Vagina (tissue), 2 donors: Measurements from ENCODE around the gene RAP1A.

ENCODE experiments used
- POLR2A ChIP-seq, 2 donors: fragments of 450-650 bp; IDR thresholded peaks; one replicate each; pipeline ENCODE4 v1.6.1; 2017; ENCODE audit warnings: antibody characterized with exemption in 2 of 2, mild to moderate bottlenecking in 2 of 2, moderate library complexity in 2 of 2
- POLR2AphosphoS5 ChIP-seq, 2 donors: sonication (generic); formaldehyde crosslinking; IDR thresholded peaks; one replicate each; pipeline ENCODE4 v1.9.0; 2017; ENCODE audit warnings: antibody characterized with exemption in 2 of 2, mild to moderate bottlenecking in 2 of 2, low read depth in 1 of 2; ENCODE audit not compliant: insufficient read depth in 1 of 2
- TF ChIP-seq, protein P1 (sequence below), 3 experiments: fragments of 450-650 bp in 2 of 3; fragments of 200-600 bp in 1 of 3; sonication (generic) in 1 of 3; IDR thresholded peaks; one replicate each; pipeline ENCODE4 v1.5.1; 2017 to 2019; ENCODE audit warnings: antibody characterized with exemption in 3 of 3, mild to moderate bottlenecking in 2 of 3, moderate library complexity in 2 of 3

DNA sequence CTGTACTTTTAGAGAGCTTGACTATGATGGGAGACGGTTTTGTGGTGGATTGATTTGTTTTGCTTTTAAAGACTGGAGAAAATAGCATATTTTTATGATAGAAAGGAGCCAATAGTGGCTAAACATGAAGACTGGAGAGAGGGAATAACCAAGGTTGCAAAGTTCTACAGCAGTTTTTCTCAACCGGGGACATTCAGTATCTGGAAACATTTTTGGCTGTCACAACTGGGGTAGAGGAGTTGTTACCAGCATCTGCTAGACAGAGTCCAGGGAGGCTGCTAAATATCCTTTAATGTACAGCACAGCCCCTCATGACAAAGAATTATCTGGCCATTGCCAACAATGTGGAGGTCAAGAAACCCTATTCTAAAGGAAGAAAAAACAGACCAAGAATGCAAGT is 38.4 kb upstream of the RAP1A start:
- TF ChIP-seq POLR2A (IDR thresholded peaks at IDR 0.05) (no peak), POLR2AphosphoS5 (IDR thresholded peaks at IDR 0.05; ENCODE audit: insufficient read depth in 1 of 2, low read depth in 1 of 2) (no peak)
- TF ChIP-seq, protein P1, sequence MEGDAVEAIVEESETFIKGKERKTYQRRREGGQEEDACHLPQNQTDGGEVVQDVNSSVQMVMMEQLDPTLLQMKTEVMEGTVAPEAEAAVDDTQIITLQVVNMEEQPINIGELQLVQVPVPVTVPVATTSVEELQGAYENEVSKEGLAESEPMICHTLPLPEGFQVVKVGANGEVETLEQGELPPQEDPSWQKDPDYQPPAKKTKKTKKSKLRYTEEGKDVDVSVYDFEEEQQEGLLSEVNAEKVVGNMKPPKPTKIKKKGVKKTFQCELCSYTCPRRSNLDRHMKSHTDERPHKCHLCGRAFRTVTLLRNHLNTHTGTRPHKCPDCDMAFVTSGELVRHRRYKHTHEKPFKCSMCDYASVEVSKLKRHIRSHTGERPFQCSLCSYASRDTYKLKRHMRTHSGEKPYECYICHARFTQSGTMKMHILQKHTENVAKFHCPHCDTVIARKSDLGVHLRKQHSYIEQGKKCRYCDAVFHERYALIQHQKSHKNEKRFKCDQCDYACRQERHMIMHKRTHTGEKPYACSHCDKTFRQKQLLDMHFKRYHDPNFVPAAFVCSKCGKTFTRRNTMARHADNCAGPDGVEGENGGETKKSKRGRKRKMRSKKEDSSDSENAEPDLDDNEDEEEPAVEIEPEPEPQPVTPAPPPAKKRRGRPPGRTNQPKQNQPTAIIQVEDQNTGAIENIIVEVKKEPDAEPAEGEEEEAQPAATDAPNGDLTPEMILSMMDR (IDR thresholded peaks at IDR 0.05): no peak
